GM21528 (cell line): Measurements from ENCODE around the gene GAREM2.
"Not testable (repeated sequence)": the region's sequence is repeated elsewhere in the genome, so short reads cannot be mapped to it uniquely, and the experiment has no call there.

Source experiments
- ATAC-seq: cut with Tn5 transposase; IDR thresholded peaks from one replicate; pipeline ENCODE4 v1.9.1; 2021; ENCODE audit warnings: mild to moderate bottlenecking, moderate library complexity; ENCODE audit not compliant: unreplicated experiment, low FRiP score

GAREM2 gene

GRCh38 chr2:26172871-26173775 lies at the start of gene GAREM2:
TSS of gene GAREM2 (plus strand) at chr2:26173088. CDS start at chr2:26173221, 133 bp downstream.
- ATAC-seq = no peak

GRCh38 chr2:26123426-26123825 lies 49.5 kb upstream of the GAREM2 start:
- no peak for ATAC-seq

- ATAC-seq = no peak
Measured at GRCh38 chr2:26126074-26126473, 46.8 kb upstream of the GAREM2 start.

GRCh38 chr2:26128176-26128575 lies 44.7 kb upstream of the GAREM2 start:
- ATAC-seq = no peak

GRCh38 chr2:26130763-26131162 lies 42.1 kb upstream of the GAREM2 start:
- no peak for ATAC-seq

GRCh38 chr2:26136451-26136850 lies 36.4 kb upstream of the GAREM2 start:
- ATAC-seq = no peak

GRCh38 chr2:26139269-26140183 lies 33.4 kb upstream of the GAREM2 start:
- no peak for ATAC-seq

GRCh38 chr2:26141145-26141769 lies 31.6 kb upstream of the GAREM2 start:
- no peak for ATAC-seq

- ATAC-seq = no peak
Measured at GRCh38 chr2:26144031-26144430, 28.9 kb upstream of the GAREM2 start.

GRCh38 chr2:26144953-26145680 lies 27.8 kb upstream of the GAREM2 start:
- no peak for ATAC-seq

GRCh38 chr2:26148501-26148900 lies 24.4 kb upstream of the GAREM2 start:
- ATAC-seq = no peak

GRCh38 chr2:26150243-26150642 lies 22.6 kb upstream of the GAREM2 start:
- no peak for ATAC-seq

GRCh38 chr2:26157580-26157979 lies 15.3 kb upstream of the GAREM2 start:
- no peak for ATAC-seq

GRCh38 chr2:26161926-26162325 lies 11.0 kb upstream of the GAREM2 start:
- ATAC-seq = no peak

GRCh38 chr2:26162963-26163362 lies 9.9 kb upstream of the GAREM2 start:
- ATAC-seq = no peak

GRCh38 chr2:26164231-26164630 lies 8.7 kb upstream of the GAREM2 start:
- no peak for ATAC-seq

- no peak for ATAC-seq
Measured at GRCh38 chr2:26164641-26165211, 8.2 kb upstream of the GAREM2 start.

- no peak for ATAC-seq
Measured at GRCh38 chr2:26165403-26165802, 7.5 kb upstream of the GAREM2 start.

- ATAC-seq = not testable (repeated sequence)
Measured at GRCh38 chr2:26166541-26166940, 6.3 kb upstream of the GAREM2 start.

GRCh38 chr2:26168785-26169184 lies 4.1 kb upstream of the GAREM2 start:
- ATAC-seq = no peak
